ENCODE measurements around the gene CCDC197.

The CCDC197 gene

DNA sequence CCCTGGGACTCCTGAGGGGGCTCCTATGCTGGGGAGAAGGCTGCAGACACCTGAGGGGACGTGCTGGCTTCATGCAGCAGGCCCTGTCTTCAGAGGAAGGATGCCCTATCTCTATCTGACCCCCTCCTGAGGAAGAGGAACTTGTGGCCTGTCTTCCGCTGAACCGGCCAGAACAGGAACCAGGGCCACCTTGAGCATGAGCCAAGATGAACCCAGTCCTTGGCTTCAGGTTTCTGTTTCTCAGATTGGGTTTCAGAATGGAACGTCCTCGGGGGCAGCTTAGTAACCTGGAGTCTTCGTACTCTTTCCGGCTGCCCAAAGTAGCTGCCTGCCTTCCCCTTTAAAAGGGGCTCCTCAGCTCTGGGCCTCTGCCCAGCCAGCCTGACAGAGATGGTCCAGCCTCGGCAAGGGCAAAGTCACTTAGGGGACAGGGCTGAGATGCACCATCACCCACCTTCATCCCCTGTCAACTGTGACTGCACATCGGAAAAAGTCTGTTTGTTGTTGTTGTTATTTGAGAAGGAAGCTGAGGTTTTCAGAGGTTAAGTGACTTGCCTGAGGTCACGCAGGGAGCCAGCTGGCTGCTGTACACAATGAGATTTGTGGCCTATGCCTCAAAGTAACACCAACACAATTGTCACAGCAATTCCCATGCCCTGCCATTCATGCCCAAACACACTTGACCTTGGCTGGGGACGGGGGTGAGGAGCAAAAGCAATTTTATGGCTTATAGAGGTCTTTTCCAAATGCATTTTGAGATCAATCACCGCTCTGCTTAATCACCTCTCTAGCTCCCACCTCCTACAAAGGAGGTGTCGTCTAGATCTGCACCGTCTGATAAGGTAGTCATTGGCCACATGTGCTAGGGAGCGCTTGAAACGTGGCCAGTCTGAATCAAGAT is 34.1 kb upstream of the CCDC197 start:
- Histone ChIP-seq H3K79me2 (ENCODE audit: insufficient read depth, low read length) (no peaks in the 10 kb centered on the region), H3K36me3 (ENCODE audit: insufficient read depth, low read length) (no peaks in the 10 kb centered on the region), H3K9ac (ENCODE audit: low read depth, low read length) (no peak overlapping the region), H3K27me3 (ENCODE audit: insufficient read depth, low read length, poor library complexity) (peaks cover 2% of the 10 kb centered on the region), H3K4me3 (ENCODE audit: low read depth in 1 of 2, low read length in 2 of 2) (no peak overlapping the region), H3K4me2 (ENCODE audit: insufficient read depth, low read length) (no peak overlapping the region), H3K4me1 (ENCODE audit: insufficient read depth, low read length) (no peaks in the 10 kb centered on the region), H3K9me3 (ENCODE audit: insufficient read depth, low read length, severe bottlenecking) (no peaks in the 10 kb centered on the region), H4K20me1 (ENCODE audit: insufficient read depth, low read length) (peaks cover 3% of the 10 kb centered on the region; the same call in 1 of the 2 replicates), H2AFZ (ENCODE audit: low read depth, low read length) (no peak overlapping the region), H3K27ac (ENCODE audit: low read length) (no peak overlapping the region)
- DNase-seq (no peak), ATAC-seq (ENCODE audit: insufficient read depth, low read depth) (no peak)
- TF ChIP-seq, protein P1, sequence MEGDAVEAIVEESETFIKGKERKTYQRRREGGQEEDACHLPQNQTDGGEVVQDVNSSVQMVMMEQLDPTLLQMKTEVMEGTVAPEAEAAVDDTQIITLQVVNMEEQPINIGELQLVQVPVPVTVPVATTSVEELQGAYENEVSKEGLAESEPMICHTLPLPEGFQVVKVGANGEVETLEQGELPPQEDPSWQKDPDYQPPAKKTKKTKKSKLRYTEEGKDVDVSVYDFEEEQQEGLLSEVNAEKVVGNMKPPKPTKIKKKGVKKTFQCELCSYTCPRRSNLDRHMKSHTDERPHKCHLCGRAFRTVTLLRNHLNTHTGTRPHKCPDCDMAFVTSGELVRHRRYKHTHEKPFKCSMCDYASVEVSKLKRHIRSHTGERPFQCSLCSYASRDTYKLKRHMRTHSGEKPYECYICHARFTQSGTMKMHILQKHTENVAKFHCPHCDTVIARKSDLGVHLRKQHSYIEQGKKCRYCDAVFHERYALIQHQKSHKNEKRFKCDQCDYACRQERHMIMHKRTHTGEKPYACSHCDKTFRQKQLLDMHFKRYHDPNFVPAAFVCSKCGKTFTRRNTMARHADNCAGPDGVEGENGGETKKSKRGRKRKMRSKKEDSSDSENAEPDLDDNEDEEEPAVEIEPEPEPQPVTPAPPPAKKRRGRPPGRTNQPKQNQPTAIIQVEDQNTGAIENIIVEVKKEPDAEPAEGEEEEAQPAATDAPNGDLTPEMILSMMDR (IDR thresholded peaks at IDR 0.05; ENCODE audit: borderline replicate concordance, extremely low read depth, low read length, poor library complexity, severe bottlenecking) = no peak
- TF ChIP-seq EZH2 (IDR thresholded peaks at IDR 0.05; ENCODE audit: borderline replicate concordance, low read depth, low read length, severe bottlenecking) = no peak

DNA sequence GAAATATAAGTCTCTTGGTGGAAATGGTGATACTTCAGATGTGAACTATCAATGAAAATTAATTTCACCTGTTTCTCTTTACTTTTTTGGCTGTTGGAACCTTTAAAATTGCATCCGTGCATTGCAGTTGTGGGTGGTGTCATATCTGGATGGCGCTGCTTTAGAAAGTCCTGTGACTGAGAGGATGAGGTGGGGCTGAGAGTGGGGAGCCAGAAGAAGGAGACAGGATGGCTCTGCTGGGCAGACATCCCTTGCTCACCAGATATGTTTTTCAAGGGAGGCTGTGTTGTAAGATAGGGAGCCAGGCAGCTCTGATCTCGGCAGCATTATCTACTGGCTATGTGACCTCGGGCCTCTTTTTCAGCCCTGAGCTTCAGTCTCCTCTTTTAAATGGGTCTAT is 33.4 kb upstream of the CCDC197 start:
- DNase-seq (no peak), ATAC-seq (ENCODE audit: insufficient read depth, low read depth) (no peak)
- H3K9me3 ChIP-seq (ENCODE audit: insufficient read depth, low read length, severe bottlenecking) = no peaks in the 10 kb centered on the region
- TF ChIP-seq EZH2 (IDR thresholded peaks at IDR 0.05; ENCODE audit: borderline replicate concordance, low read depth, low read length, severe bottlenecking) = no peak
- TF ChIP-seq, protein P1 (IDR thresholded peaks at IDR 0.05; ENCODE audit: borderline replicate concordance, extremely low read depth, low read length, poor library complexity, severe bottlenecking) = no peak
- H3K9ac ChIP-seq (ENCODE audit: low read depth, low read length) = no peak overlapping the region
- H3K79me2 ChIP-seq (ENCODE audit: insufficient read depth, low read length) = no peaks in the 10 kb centered on the region
- H3K27ac ChIP-seq (ENCODE audit: low read length) = no peak overlapping the region
- no peak overlapping the region for H3K4me2 ChIP-seq (ENCODE audit: insufficient read depth, low read length)
- no peaks in the 10 kb centered on the region for H3K4me1 ChIP-seq (ENCODE audit: insufficient read depth, low read length)
- peaks cover 2% of the 10 kb centered on the region for H3K27me3 ChIP-seq (ENCODE audit: insufficient read depth, low read length, poor library complexity)
- H2AFZ ChIP-seq (ENCODE audit: low read depth, low read length) = no peak overlapping the region
- H3K4me3 ChIP-seq (ENCODE audit: low read depth in 1 of 2, low read length in 2 of 2) = no peak overlapping the region
- peaks cover 3% of the 10 kb centered on the region; the same call in 1 of the 2 replicates for H4K20me1 ChIP-seq (ENCODE audit: insufficient read depth, low read length)
- H3K36me3 ChIP-seq (ENCODE audit: insufficient read depth, low read length) = no peaks in the 10 kb centered on the region

DNA sequence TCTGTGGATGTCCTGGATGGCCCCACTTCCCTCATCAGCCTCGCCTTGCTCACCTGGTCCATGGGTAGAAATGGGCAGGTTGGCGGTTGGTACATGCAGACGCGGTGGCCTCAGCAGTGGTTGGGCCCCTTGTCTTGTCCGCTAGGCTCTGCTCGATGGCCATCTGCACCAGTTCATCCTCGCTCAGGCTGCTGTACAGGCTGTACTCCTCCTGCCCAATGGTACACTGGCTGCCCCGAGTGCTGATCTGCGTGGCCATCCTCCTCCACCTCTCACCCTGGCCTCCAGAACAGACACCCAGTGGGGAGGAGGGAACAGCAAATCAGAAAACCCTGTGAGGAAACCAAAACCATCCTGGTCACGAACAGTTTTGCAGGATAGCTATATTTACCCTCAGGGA is 32.8 kb upstream of the CCDC197 start:
- Histone ChIP-seq H3K27ac (ENCODE audit: low read length) (no peak overlapping the region), H3K4me3 (ENCODE audit: low read depth in 1 of 2, low read length in 2 of 2) (no peak overlapping the region), H3K4me1 (ENCODE audit: insufficient read depth, low read length) (no peaks in the 10 kb centered on the region), H3K4me2 (ENCODE audit: insufficient read depth, low read length) (no peak overlapping the region), H3K79me2 (ENCODE audit: insufficient read depth, low read length) (no peaks in the 10 kb centered on the region), H3K9me3 (ENCODE audit: insufficient read depth, low read length, severe bottlenecking) (no peaks in the 10 kb centered on the region), H3K9ac (ENCODE audit: low read depth, low read length) (no peak overlapping the region), H3K36me3 (ENCODE audit: insufficient read depth, low read length) (no peaks in the 10 kb centered on the region), H2AFZ (ENCODE audit: low read depth, low read length) (no peak overlapping the region), H4K20me1 (ENCODE audit: insufficient read depth, low read length) (peaks cover 7% of the 10 kb centered on the region; the same call in 1 of the 2 replicates), H3K27me3 (ENCODE audit: insufficient read depth, low read length, poor library complexity) (peaks cover 5% of the 10 kb centered on the region)
- no peak for TF ChIP-seq EZH2 (IDR thresholded peaks at IDR 0.05; ENCODE audit: borderline replicate concordance, low read depth, low read length, severe bottlenecking)
- TF ChIP-seq, protein P1 (IDR thresholded peaks at IDR 0.05; ENCODE audit: borderline replicate concordance, extremely low read depth, low read length, poor library complexity, severe bottlenecking) = no peak
- ATAC-seq (ENCODE audit: insufficient read depth, low read depth) (no peak), DNase-seq (no peak)

Measured in DND-41 (cell line).